Neural progenitor cell (in vitro differentiated cells): ENCODE measurements around the gene ST6GAL2. TPM values are rescaled to one million over a fixed set of nuclear protein-coding genes. Genes with fewer than 3 reads are reported as not detected.

Experiments used
- DNase-seq: peaks from one replicate; pipeline ENCODE4 v3.0.0-alpha.2; 2016; ENCODE audit warnings: low spot score
- H2AFZ ChIP-seq: fragments of 200-600 bp; sonication (generic); replicated peaks from 2 replicates; pipeline ENCODE4 v1.6.1; 2016; ENCODE audit warnings: antibody characterized with exemption
- H3F3A ChIP-seq: fragments of 200-600 bp; sonication (generic); 2 replicates; pipeline ENCODE4 v1.6.1; 2016; ENCODE audit warnings: antibody characterized with exemption, low read depth
- H3K27ac ChIP-seq: fragments of 200-600 bp; sonication (generic); 2 replicates; pipeline ENCODE4 v1.5.1; 2016; ENCODE audit warnings: mild to moderate bottlenecking
- H3K27me3 ChIP-seq: fragments of 200-600 bp; sonication (generic); 2 replicates; pipeline ENCODE4 v1.6.1; 2016; ENCODE audit warnings: mild to moderate bottlenecking, moderate library complexity
- H3K36me3 ChIP-seq: fragments of 200-600 bp; sonication (generic); 2 replicates; pipeline ENCODE4 v1.5.1; 2016
- H3K4me1 ChIP-seq: fragments of 200-600 bp; sonication (generic); 2 replicates; pipeline ENCODE4 v1.6.1; 2016; ENCODE audit warnings: mixed run types
- H3K4me2 ChIP-seq: fragments of 200-600 bp; sonication (generic); 2 replicates; pipeline ENCODE4 v1.6.1; 2016
- H3K4me3 ChIP-seq: fragments of 200-600 bp; sonication (generic); 2 replicates; pipeline ENCODE4 v1.5.1; 2016
- H3K79me2 ChIP-seq: fragments of 200-600 bp; sonication (generic); 2 replicates; pipeline ENCODE4 v1.6.1; 2016; ENCODE audit warnings: low read depth
- H3K9ac ChIP-seq: fragments of 200-600 bp; sonication (generic); 2 replicates; pipeline ENCODE4 v1.6.1; 2016
- H3K9me3 ChIP-seq: fragments of 200-600 bp; sonication (generic); 2 replicates; pipeline ENCODE4 v1.5.1; 2016; ENCODE audit warnings: low read depth
- H4K20me1 ChIP-seq: fragments of 200-600 bp; sonication (generic); 2 replicates; pipeline ENCODE4 v1.6.1; 2016; ENCODE audit warnings: low read depth
- H3K27ac Mint-ChIP-seq: 3 replicates; pipeline ENCODE4 v1.8.0; 2021; ENCODE audit warnings: mixed read lengths
- H3K27me3 Mint-ChIP-seq: 2 replicates; pipeline ENCODE4 v1.8.0; 2022; ENCODE audit warnings: low read depth, mild to moderate bottlenecking, inconsistent platforms, moderate library complexity, mixed read lengths; ENCODE audit not compliant: insufficient read depth
- H3K36me3 Mint-ChIP-seq: 3 replicates; pipeline ENCODE4 v1.8.0; 2021; ENCODE audit warnings: mixed read lengths
- H3K4me1 Mint-ChIP-seq: 3 replicates; pipeline ENCODE4 v1.8.0; 2021; ENCODE audit warnings: mixed read lengths
- H3K4me3 Mint-ChIP-seq: 3 replicates; pipeline ENCODE4 v1.8.0; 2021; ENCODE audit warnings: mild to moderate bottlenecking, moderate library complexity, mixed read lengths
- H3K9me3 Mint-ChIP-seq: 3 replicates; pipeline ENCODE4 v1.8.0; 2020; ENCODE audit warnings: mixed read lengths
- EZH2 ChIP-seq: fragments of 200-600 bp; sonication (generic); IDR thresholded peaks from 2 replicates; pipeline ENCODE4 v1.6.1; 2017; ENCODE audit warnings: antibody characterized with exemption, mild to moderate bottlenecking, moderate library complexity
- EZH2phosphoT487 ChIP-seq: fragments of 200-600 bp; sonication (generic); IDR thresholded peaks from 2 replicates; pipeline ENCODE4 v1.6.1; 2017; ENCODE audit warnings: antibody characterized with exemption
- total RNA-seq: library from RNA; depleted of rRNA; stranded (reverse); fragments of >200 nt; gene quantifications from 2 replicates; pipeline ENCODE4 v1.2.3, GENCODE V29; 2015; ENCODE audit warnings: low replicate concordance
- TF ChIP-seq, protein P1 (sequence below): fragments of 200-600 bp; sonication (generic); IDR thresholded peaks from 2 replicates; pipeline ENCODE4 v1.5.1; 2017; ENCODE audit warnings: antibody characterized with exemption, mild to moderate bottlenecking

ST6GAL2 gene
- total RNA-seq, 1 donor from 2014 or later: 10.1 TPM

DNA sequence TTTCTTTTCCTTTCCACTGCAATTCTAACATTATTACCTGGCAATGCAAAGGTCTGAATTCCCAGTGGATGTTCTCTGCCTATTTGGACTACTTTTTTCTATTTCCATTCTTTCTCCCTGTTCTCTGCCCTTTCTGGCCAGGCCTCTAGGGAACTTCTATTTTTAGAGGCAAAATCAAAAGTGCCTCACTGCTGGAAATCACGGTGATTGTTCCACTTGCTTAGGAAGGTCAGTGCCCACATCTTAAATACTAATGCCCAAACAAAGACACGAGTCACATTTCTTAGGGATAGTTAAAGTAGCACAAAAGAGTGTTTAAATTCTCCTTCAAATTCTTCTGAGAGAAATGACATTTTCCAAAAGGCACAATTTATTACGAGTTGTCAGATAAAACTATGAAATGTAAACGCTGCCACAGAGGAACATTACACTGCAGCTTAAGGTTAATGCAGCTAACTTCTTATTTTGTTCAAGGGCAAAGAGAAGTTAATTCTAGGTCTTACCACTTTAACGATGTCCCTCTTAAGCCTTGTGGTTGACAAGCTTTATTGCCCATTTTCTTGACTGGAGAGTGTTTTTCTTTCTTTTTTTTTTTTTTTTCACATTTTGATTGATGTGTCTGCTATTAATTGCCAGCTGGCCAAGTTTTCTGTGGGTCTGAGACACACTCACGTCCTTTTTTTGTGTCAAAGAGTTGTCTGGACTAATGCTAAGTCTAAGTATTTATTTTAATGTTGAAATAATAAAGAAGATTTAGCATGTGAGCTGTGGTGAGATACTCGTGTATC, 34.7 kb downstream of the ST6GAL2 start:
- peaks cover 91% of the 10 kb centered on the region for H3K4me1 Mint-ChIP-seq
- TF ChIP-seq, protein P1, sequence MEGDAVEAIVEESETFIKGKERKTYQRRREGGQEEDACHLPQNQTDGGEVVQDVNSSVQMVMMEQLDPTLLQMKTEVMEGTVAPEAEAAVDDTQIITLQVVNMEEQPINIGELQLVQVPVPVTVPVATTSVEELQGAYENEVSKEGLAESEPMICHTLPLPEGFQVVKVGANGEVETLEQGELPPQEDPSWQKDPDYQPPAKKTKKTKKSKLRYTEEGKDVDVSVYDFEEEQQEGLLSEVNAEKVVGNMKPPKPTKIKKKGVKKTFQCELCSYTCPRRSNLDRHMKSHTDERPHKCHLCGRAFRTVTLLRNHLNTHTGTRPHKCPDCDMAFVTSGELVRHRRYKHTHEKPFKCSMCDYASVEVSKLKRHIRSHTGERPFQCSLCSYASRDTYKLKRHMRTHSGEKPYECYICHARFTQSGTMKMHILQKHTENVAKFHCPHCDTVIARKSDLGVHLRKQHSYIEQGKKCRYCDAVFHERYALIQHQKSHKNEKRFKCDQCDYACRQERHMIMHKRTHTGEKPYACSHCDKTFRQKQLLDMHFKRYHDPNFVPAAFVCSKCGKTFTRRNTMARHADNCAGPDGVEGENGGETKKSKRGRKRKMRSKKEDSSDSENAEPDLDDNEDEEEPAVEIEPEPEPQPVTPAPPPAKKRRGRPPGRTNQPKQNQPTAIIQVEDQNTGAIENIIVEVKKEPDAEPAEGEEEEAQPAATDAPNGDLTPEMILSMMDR: no peak
- TF ChIP-seq EZH2: no peak
- no peak for TF ChIP-seq EZH2phosphoT487

GRCh38 chr2:106849253-106849652, 36.7 kb downstream of the ST6GAL2 start:
- H3K4me1 Mint-ChIP-seq: peaks cover 93% of the 10 kb centered on the region
- Histone ChIP-seq H3K27ac (no peak overlapping the region), H3K4me1 (peaks cover 58% of the 10 kb centered on the region), H3K9me3 (no peaks in the 10 kb centered on the region), H3K9ac (no peak overlapping the region), H3K36me3 (no peaks in the 10 kb centered on the region), H3F3A (peaks cover 31% of the 10 kb centered on the region), H2AFZ (no peak overlapping the region), H3K4me2 (no peak overlapping the region), H3K79me2 (no peaks in the 10 kb centered on the region), H3K27me3 (no peaks in the 10 kb centered on the region), H4K20me1 (peaks cover 20% of the 10 kb centered on the region), H3K4me3 (no peak overlapping the region)
- peak overlapping the region; percentile 24 for H3K4me3 Mint-ChIP-seq
- peaks cover 2% of the 10 kb centered on the region for H3K9me3 Mint-ChIP-seq
- TF ChIP-seq EZH2: no peak
- TF ChIP-seq, protein P1: no peak
- TF ChIP-seq EZH2phosphoT487: no peak
- DNase-seq: no peak
- H3K27me3 Mint-ChIP-seq: peaks cover 5% of the 10 kb centered on the region
- peak overlapping the region; percentile 85 for H3K27ac Mint-ChIP-seq
- H3K36me3 Mint-ChIP-seq: peaks cover 16% of the 10 kb centered on the region

More for the DNA sequence above, 34.7 kb downstream of the ST6GAL2 start:
- H3K4me1 ChIP-seq: peaks cover 71% of the 10 kb centered on the region
- peak overlapping the region; percentile 2 for H3K4me3 ChIP-seq
- H3K36me3 ChIP-seq: no peaks in the 10 kb centered on the region
- no peaks in the 10 kb centered on the region for H3K27me3 ChIP-seq
- peak; percentile 45 for DNase-seq
- Mint-ChIP-seq H3K9me3 (no peaks in the 10 kb centered on the region), H3K36me3 (no peaks in the 10 kb centered on the region), H3K27ac (peak overlapping the region; percentile 91), H3K27me3 (peaks cover 5% of the 10 kb centered on the region), H3K4me3 (peak overlapping the region; percentile 63)
- no peaks in the 10 kb centered on the region for H3K9me3 ChIP-seq
- no peak overlapping the region for H2AFZ ChIP-seq
- peaks cover 31% of the 10 kb centered on the region for H3F3A ChIP-seq
- H3K9ac ChIP-seq: no peak overlapping the region
- H3K4me2 ChIP-seq: peak overlapping the region; percentile 29
- peak overlapping the region; percentile 35 for H3K27ac ChIP-seq
- H4K20me1 ChIP-seq: peaks cover 20% of the 10 kb centered on the region
- no peaks in the 10 kb centered on the region for H3K79me2 ChIP-seq

GRCh38 chr2:106847366-106847765, 38.6 kb downstream of the ST6GAL2 start:
- Mint-ChIP-seq H3K27me3 (peaks cover 7% of the 10 kb centered on the region), H3K4me1 (peaks cover 78% of the 10 kb centered on the region), H3K9me3 (peaks cover 2% of the 10 kb centered on the region), H3K27ac (peak overlapping the region; percentile 37), H3K36me3 (peaks cover 20% of the 10 kb centered on the region), H3K4me3 (no peak overlapping the region)
- peaks cover 49% of the 10 kb centered on the region for H3K4me1 ChIP-seq
- H3K4me2 ChIP-seq: no peak overlapping the region
- H3F3A ChIP-seq: peaks cover 24% of the 10 kb centered on the region
- no peaks in the 10 kb centered on the region for H3K36me3 ChIP-seq
- peak; percentile 57 for DNase-seq
- H3K79me2 ChIP-seq: no peaks in the 10 kb centered on the region
- no peak overlapping the region for H3K4me3 ChIP-seq
- TF ChIP-seq EZH2phosphoT487 (no peak), EZH2 (no peak)
- TF ChIP-seq, protein P1: no peak
- H2AFZ ChIP-seq: no peak overlapping the region
- no peaks in the 10 kb centered on the region for H3K9me3 ChIP-seq
- H3K27ac ChIP-seq: no peak overlapping the region
- no peak overlapping the region for H3K9ac ChIP-seq
- H4K20me1 ChIP-seq: peaks cover 15% of the 10 kb centered on the region
- no peaks in the 10 kb centered on the region for H3K27me3 ChIP-seq
